ENCODE results near the gene HLA-DQA2.
A peak's percentile ranks its signal among the peaks of the same experiment; 100 is the strongest.

HLA-DQA2 gene

DNA sequence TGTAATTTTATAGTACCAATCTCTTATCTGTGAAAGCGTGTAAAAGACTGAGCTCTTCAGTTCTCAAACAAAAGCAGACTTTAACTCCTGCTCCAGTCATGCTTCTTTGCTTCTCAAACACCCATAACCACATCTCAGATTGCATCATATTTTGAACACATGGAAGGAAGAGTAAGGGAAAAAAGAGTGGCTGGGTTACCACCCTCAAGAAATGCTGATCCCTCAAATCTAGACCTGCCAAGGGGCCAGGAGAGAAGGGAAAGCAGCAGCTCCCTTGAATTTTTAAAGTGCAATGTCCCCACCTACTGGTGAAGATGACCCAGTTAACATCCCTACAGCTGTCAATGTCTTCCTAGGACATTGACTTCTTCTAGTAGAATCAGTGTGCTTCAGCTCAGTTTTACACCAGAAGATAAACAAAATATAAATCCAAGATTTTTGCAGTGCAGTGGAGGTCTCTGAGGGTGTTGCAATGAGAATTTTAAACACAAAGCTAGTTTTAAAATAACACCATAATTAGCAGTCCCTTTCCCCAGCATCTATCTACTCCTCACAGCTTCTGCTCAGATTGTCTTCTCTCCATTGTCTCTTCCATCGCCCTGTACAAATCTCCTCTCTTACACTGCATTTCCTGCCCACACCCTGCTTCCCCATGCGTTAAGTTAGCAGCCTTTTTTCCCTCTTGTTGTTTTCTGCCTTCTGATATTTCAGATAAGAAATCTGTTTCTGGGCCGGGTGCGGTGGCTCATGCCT lies 44.8 kb downstream of the HLA-DQA2 start:
- intact Hi-C loops (cut with DNase I; ENCODE audit: low total_unique reads), result no loop called here

DNA sequence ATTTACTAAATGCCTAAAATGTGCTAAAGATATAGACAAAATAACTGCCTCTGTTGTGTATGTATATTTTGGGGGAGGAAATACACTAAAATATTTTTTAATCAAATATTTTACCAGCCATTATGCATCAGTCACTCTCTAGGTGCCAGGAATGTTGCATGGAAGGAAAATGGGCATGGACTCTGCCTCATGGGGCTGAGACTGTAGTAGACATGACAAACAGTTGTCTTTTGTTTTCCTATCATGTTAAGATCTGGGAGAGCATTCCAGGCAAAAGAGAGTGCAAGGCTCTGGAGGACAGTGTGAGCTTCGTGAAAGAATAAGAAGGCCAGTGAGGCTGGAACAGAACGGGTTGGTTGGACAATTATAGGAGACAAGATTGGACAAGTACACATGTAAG lies 49.1 kb downstream of the HLA-DQA2 start:
- intact Hi-C loops (cut with DNase I; ENCODE audit: low total_unique reads), result no loop called here
- no peak for DNase-seq
- H3K36me3 ChIP-seq, result no peaks in the 10 kb centered on the region
- TF ChIP-seq, protein P1, sequence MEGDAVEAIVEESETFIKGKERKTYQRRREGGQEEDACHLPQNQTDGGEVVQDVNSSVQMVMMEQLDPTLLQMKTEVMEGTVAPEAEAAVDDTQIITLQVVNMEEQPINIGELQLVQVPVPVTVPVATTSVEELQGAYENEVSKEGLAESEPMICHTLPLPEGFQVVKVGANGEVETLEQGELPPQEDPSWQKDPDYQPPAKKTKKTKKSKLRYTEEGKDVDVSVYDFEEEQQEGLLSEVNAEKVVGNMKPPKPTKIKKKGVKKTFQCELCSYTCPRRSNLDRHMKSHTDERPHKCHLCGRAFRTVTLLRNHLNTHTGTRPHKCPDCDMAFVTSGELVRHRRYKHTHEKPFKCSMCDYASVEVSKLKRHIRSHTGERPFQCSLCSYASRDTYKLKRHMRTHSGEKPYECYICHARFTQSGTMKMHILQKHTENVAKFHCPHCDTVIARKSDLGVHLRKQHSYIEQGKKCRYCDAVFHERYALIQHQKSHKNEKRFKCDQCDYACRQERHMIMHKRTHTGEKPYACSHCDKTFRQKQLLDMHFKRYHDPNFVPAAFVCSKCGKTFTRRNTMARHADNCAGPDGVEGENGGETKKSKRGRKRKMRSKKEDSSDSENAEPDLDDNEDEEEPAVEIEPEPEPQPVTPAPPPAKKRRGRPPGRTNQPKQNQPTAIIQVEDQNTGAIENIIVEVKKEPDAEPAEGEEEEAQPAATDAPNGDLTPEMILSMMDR (IDR thresholded peaks at IDR 0.05), result no peak
- no peaks in the 10 kb centered on the region for H3K4me1 ChIP-seq
- peaks cover 0 to 37% of the 10 kb centered on the region in 2 donors for H3K27me3 ChIP-seq
- no peak overlapping the region for H3K27ac ChIP-seq
- H3K9me3 ChIP-seq, result no peaks in the 10 kb centered on the region
- no peak overlapping the region for H3K4me3 ChIP-seq

More for the DNA sequence above, 44.8 kb downstream of the HLA-DQA2 start:
- Histone ChIP-seq H3K4me1 (no peaks in the 10 kb centered on the region), H3K27ac (no peak overlapping the region), H3K9me3 (peaks cover 0 to 4% (median 0%) of the 10 kb centered on the region in 3 donors), H3K27me3 (peaks cover 0 to 4% of the 10 kb centered on the region in 2 donors), H3K36me3 (no peaks in the 10 kb centered on the region), H3K4me3 (no peak overlapping the region)
- peak in 1 of 2 donors; percentile 36 for DNase-seq
- TF ChIP-seq, protein P1 (IDR thresholded peaks at IDR 0.05), result peak; percentile 37 to 43

DNA sequence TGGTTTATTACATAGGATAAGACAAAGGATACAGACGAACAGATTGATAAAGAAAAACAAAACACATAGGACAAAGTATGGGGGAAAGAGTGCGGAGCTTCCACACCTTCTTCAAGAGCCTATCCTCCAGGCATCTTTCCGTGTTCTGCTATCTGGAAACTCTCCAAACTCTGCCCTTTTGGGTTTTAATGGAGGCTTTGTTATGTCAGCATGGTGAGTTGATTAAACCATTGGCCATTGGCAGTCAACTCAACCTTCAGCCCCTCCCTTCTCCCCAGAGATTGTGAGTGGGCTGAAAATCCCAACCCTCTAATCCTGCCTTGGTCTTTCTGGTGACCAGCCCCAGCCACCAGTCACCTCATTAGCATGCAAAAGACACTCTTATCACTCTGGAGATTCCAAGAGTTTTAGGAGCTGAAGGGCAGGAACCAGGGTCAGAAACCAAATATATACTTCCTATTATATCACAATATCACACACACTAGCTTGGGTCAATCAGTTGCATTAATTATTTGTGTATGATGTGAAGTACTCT lies 51.8 kb downstream of the HLA-DQA2 start:
- no peak for DNase-seq
- H3K4me1 ChIP-seq, result peaks cover 0 to 3% (median 0%) of the 10 kb centered on the region in 4 donors
- peaks cover 0 to 57% of the 10 kb centered on the region in 2 donors for H3K27me3 ChIP-seq
- TF ChIP-seq, protein P1 (IDR thresholded peaks at IDR 0.05), result no peak
- H3K9me3 ChIP-seq, result no peaks in the 10 kb centered on the region
- H3K36me3 ChIP-seq, result no peaks in the 10 kb centered on the region
- intact Hi-C loops (cut with DNase I; ENCODE audit: low total_unique reads), result no loop called here
- H3K27ac ChIP-seq, result no peak overlapping the region
- H3K4me3 ChIP-seq, result no peak overlapping the region

DNA sequence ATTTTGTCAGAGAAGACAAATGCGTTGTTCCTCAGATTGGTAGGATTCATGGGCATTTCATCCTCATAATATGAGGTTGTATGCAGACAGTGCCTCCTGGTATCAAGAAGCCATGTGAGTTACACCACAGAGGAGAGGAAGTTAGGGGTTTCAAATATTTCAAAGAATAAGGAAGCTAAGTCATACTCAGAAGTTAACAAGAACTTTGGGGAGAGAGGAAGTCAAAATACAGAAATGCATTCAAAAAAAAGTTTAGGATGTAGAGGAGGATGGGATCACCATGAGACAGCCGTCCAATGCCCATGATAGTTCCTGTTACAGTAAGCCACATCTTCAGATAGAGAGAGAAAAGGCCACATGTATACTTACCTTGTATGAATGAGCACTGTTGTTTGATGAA lies 53.3 kb downstream of the HLA-DQA2 start:
- intact Hi-C loops (cut with DNase I; ENCODE audit: low total_unique reads), result no loop called here
- TF ChIP-seq, protein P1 (IDR thresholded peaks at IDR 0.05), result no peak
- H3K27ac ChIP-seq, result no peak overlapping the region
- peaks cover 0 to 69% of the 10 kb centered on the region in 2 donors for H3K27me3 ChIP-seq
- H3K9me3 ChIP-seq, result peaks cover 0 to 5% (median 0%) of the 10 kb centered on the region in 3 donors
- no peak overlapping the region for H3K4me3 ChIP-seq
- no peak for DNase-seq
- peaks cover 0 to 3% (median 0%) of the 10 kb centered on the region in 4 donors for H3K4me1 ChIP-seq
- no peaks in the 10 kb centered on the region for H3K36me3 ChIP-seq

Measured in tibial artery (tissue), 4 donors.